ENCODE measurements around the gene LRRC28. TPM values are rescaled to one million over a fixed set of nuclear protein-coding genes. Genes with fewer than 3 reads are reported as not detected.
A peak's percentile ranks its signal among the peaks of the same experiment; 100 is the strongest.

Gene LRRC28
- total RNA-seq, 1 donor from 2014 or later: 13.6 TPM

DNA sequence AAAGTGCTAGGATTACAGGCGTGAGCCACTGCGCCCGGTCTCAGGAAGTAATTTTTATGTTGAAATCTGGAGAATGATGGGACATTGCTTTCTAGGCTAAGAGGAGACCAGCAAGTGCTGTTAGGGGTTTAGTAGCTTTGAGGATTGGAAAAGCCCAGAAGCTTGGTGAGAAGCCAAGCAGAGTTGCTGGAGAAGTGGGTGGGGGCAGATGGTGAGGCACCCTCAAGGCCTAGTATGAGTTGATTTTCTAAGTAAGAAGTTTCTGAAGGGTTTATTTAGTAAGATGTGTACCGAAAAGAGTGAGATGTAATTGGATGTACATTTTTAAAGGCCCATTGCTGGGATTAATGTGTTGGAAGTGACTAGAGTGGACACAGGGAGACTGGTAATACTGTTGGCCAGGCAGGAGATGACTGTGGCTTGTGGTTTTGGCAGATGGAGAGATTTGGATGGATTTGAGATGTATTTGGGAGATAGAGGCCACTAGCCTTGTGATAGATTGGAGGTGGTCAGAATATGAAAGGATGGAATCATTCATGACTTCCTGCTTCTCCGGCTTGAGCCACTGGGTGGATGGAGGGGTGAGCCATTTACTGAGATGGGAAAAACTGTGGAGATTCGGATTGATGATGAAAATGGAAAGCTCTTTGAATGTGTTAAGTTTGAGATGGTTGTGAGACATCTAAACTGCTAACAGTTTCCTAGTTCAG is 2.3 kb downstream of the LRRC28 start:
- H3K4me3 Mint-ChIP-seq: peak overlapping the region; percentile 48
- H3K36me3 Mint-ChIP-seq (ENCODE audit: low read depth): peaks cover 20% of the 10 kb centered on the region
- DNase-seq (ENCODE audit: low spot score): no peak
- no peaks in the 10 kb centered on the region for H3K27me3 Mint-ChIP-seq (ENCODE audit: insufficient read depth)
- H3K9me3 Mint-ChIP-seq: peaks cover 5% of the 10 kb centered on the region
- intact Hi-C loops (cut with micrococcal nuclease): loop anchor here (5.0 kb wide), 3 partner anchors 606 to 1291 kb away; partner anchors contain the start of genes ADAMTS17, ARRDC4 and IGF1R
- peak overlapping the region; percentile 78 for H3K27ac Mint-ChIP-seq
- H3K4me1 Mint-ChIP-seq (ENCODE audit: low read depth): peaks cover 31% of the 10 kb centered on the region

DNA sequence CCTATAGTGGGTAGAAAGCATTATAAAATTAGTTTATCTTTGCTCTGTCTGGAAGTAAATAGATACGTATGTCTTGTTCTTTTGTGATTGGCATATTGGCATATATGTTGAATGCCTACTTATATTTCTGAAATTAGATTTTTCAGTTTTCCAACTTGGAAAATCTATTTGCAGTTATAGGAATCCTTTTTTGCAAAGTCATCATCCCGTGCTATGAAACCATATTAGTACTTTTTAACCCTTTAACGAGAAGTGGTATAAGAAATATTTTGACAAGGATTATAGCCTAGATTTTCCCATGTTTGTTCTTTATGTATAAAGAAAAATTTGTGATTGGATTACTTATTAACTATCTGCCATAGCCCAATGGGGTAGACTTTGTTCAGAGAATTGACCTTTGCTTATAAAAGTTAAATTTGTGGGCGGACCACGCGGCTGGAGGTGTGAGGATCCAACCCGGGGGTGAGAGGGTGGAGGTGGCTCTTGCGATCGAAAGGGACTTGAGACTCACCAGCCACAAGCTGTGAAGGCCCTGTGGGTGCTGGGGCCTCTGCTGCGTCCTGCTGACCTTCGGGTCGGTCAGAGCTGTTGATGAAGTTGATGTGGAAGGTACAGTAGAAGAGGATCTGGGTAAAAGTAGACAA is 5.9 kb downstream of the LRRC28 start:
- Mint-ChIP-seq H3K36me3 (ENCODE audit: low read depth) (peaks cover 22% of the 10 kb centered on the region), H3K27me3 (ENCODE audit: insufficient read depth) (no peaks in the 10 kb centered on the region), H3K4me3 (no peak overlapping the region), H3K27ac (no peak overlapping the region), H3K9me3 (no peaks in the 10 kb centered on the region), H3K4me1 (ENCODE audit: low read depth) (peaks cover 17% of the 10 kb centered on the region)
- DNase-seq (ENCODE audit: low spot score): no peak
- intact Hi-C loops (cut with micrococcal nuclease): no loop called here

GRCh38 chr15:99264125-99264524 is 12.8 kb downstream of the LRRC28 start:
- Mint-ChIP-seq H3K4me1 (ENCODE audit: low read depth) (peaks cover 11% of the 10 kb centered on the region), H3K9me3 (no peaks in the 10 kb centered on the region), H3K36me3 (ENCODE audit: low read depth) (peaks cover 7% of the 10 kb centered on the region), H3K4me3 (no peak overlapping the region), H3K27me3 (ENCODE audit: insufficient read depth) (no peaks in the 10 kb centered on the region), H3K27ac (no peak overlapping the region)
- no peak for DNase-seq (ENCODE audit: low spot score)
- intact Hi-C loops (cut with micrococcal nuclease): no loop called here

DNA sequence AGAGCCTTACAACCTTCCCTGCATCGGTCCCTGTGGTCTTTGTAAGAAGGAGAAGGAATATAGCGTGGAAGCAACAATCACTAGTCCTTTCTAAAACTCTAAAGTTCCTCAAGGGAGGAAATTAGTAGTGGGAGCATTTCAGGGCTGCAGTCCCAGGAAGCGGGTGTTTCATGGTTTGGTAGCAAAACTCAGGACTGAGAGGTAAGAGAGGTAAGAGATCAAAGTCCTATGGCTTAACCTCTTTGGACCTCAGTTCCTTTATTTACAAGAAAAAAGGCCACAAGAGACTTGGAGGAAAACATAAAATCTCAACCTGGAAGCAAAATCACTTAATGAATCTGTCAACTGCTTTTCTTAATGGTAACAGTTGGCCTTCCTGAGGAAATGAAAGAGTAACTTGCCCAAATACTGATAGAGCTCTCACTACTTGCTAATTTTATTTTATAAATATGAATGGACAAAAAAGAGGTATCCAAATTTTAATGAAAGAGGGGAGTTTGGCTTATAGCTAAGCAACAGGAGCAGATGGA is 14.3 kb downstream of the LRRC28 start:
- Mint-ChIP-seq H3K4me3 (no peak overlapping the region), H3K36me3 (ENCODE audit: low read depth) (peaks cover 6% of the 10 kb centered on the region), H3K27ac (no peak overlapping the region), H3K9me3 (no peaks in the 10 kb centered on the region), H3K27me3 (ENCODE audit: insufficient read depth) (no peaks in the 10 kb centered on the region), H3K4me1 (ENCODE audit: low read depth) (peaks cover 11% of the 10 kb centered on the region)
- no peak for DNase-seq (ENCODE audit: low spot score)
- intact Hi-C loops (cut with micrococcal nuclease): no loop called here

GRCh38 chr15:99267957-99268356 is 16.7 kb downstream of the LRRC28 start:
- DNase-seq (ENCODE audit: low spot score): no peak
- Mint-ChIP-seq H3K27me3 (ENCODE audit: insufficient read depth) (no peaks in the 10 kb centered on the region), H3K4me3 (no peak overlapping the region), H3K9me3 (no peaks in the 10 kb centered on the region), H3K4me1 (ENCODE audit: low read depth) (peaks cover 11% of the 10 kb centered on the region), H3K36me3 (ENCODE audit: low read depth) (peaks cover 1% of the 10 kb centered on the region), H3K27ac (no peak overlapping the region)
- intact Hi-C loops (cut with micrococcal nuclease): no loop called here

GRCh38 chr15:99268431-99268830 is 17.1 kb downstream of the LRRC28 start:
- Mint-ChIP-seq H3K36me3 (ENCODE audit: low read depth) (peaks cover 1% of the 10 kb centered on the region), H3K27me3 (ENCODE audit: insufficient read depth) (no peaks in the 10 kb centered on the region), H3K9me3 (no peaks in the 10 kb centered on the region), H3K27ac (no peak overlapping the region), H3K4me1 (ENCODE audit: low read depth) (peaks cover 11% of the 10 kb centered on the region), H3K4me3 (no peak overlapping the region)
- intact Hi-C loops (cut with micrococcal nuclease): no loop called here
- DNase-seq (ENCODE audit: low spot score): no peak

DNA sequence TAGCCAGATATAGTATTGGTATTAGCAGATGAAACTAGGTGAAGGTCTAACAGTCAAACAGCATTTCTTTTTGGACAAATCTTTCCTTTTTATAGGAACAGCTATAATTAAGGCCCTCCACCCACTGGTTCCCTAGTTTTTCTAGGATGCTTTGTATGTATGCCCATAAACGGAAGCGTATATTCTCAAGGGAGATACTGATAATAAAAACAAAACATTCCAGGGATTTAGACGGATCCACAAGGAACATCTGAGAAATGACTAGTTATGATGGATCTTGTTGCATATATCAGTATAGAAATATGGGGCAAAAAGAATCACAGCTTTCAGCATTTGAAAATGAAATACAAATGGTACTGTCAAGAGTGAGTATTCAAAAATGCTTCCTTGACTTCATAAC is 22.5 kb downstream of the LRRC28 start:
- Mint-ChIP-seq H3K4me1 (ENCODE audit: low read depth) (peaks cover 16% of the 10 kb centered on the region), H3K27me3 (ENCODE audit: insufficient read depth) (no peaks in the 10 kb centered on the region), H3K9me3 (peaks cover 2% of the 10 kb centered on the region), H3K36me3 (ENCODE audit: low read depth) (peaks cover 1% of the 10 kb centered on the region), H3K27ac (no peak overlapping the region), H3K4me3 (no peak overlapping the region)
- no peak for DNase-seq (ENCODE audit: low spot score)
- intact Hi-C loops (cut with micrococcal nuclease): loop anchor here (1.0 to 10.0 kb wide), 5 partner anchors 294 to 1061 kb away; partner anchors contain the start of gene MEF2A

DNA sequence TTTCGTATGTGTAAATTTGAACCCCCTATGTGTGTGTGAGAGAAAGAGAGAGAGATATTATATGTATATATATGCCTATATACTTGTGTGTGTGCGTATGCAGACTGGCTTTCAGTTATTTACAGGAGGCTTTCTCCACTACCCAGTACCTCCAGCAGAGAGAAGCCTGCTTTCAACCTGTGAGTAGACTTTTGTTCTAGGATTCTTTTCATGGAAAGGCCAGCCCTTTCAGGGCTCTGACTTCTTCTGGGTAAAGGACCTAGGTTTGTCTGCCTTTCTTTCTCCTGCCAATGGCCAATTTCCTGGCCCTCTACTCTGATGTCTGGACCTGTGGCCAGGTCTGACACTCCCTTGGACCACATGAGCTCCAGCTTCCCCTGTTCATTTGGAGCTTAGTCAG is 23.8 kb downstream of the LRRC28 start:
- Mint-ChIP-seq H3K9me3 (peaks cover 7% of the 10 kb centered on the region), H3K27me3 (ENCODE audit: insufficient read depth) (no peaks in the 10 kb centered on the region), H3K4me3 (no peak overlapping the region), H3K4me1 (ENCODE audit: low read depth) (peaks cover 28% of the 10 kb centered on the region), H3K27ac (no peak overlapping the region), H3K36me3 (ENCODE audit: low read depth) (peaks cover 9% of the 10 kb centered on the region)
- intact Hi-C loops (cut with micrococcal nuclease): loop anchor here (10.0 kb wide), 1 partner anchor 1060 kb away; no protein-coding TSS in a partner anchor
- DNase-seq (ENCODE audit: low spot score): no peak

- intact Hi-C loops (cut with micrococcal nuclease): loop anchor here (10.0 kb wide), 1 partner anchor 1059 kb away; no protein-coding TSS in a partner anchor
- Mint-ChIP-seq H3K4me3 (no peak overlapping the region), H3K27ac (no peak overlapping the region), H3K27me3 (ENCODE audit: insufficient read depth) (no peaks in the 10 kb centered on the region), H3K9me3 (peaks cover 7% of the 10 kb centered on the region), H3K36me3 (ENCODE audit: low read depth) (peaks cover 11% of the 10 kb centered on the region), H3K4me1 (ENCODE audit: low read depth) (peaks cover 34% of the 10 kb centered on the region)
- DNase-seq (ENCODE audit: low spot score): no peak
These were observed 24.3 kb downstream of the LRRC28 start for GRCh38 chr15:99275525-99276128.

DNA sequence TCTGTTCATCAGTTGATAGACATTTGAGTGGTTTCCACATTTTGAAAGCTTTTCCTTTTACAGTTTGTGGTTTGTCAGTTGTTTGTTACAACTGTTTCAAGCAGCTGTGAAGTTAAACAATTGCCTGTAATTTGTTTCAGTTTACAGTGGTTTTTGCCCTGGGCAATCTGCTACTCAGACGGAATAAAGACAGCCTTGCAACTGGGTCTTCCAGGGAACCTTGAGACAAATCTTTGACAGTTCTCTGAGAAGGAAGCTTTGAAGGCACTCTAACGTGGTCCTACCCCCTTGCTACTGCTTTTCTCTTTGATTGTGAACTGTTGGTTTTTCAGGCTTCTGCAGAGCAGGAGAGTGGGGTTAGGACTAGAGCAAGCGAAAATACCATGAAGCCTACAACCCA is 28.0 kb downstream of the LRRC28 start:
- no peak overlapping the region for H3K4me3 Mint-ChIP-seq

DNA sequence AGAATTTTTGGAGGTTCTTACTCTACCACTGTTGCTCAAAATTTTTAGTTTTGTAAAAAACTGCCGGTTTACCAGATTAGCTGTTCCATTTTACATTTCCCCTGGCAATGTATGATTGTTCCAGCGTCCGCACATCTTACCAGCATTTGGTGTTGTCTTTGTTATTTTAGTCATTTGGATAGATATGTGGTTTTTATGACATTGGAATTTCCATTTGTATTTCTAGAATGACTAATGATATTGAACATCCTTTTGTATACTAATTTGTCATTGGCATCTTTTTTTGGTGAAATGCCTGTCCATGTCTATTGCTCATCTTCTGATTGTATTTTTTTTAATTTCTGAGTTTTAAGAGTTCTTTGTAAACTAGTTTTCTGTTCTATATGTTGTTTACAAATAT is 28.5 kb downstream of the LRRC28 start:
- DNase-seq (ENCODE audit: low spot score): no peak
- Mint-ChIP-seq H3K27me3 (ENCODE audit: insufficient read depth) (no peaks in the 10 kb centered on the region), H3K4me1 (ENCODE audit: low read depth) (peaks cover 67% of the 10 kb centered on the region), H3K4me3 (peak overlapping the region; percentile 43), H3K36me3 (ENCODE audit: low read depth) (peaks cover 17% of the 10 kb centered on the region), H3K27ac (peak overlapping the region; percentile 92), H3K9me3 (peaks cover 7% of the 10 kb centered on the region)
- intact Hi-C loops (cut with micrococcal nuclease): loop anchor here (1.0 to 10.0 kb wide), 7 partner anchors 29 to 1055 kb away; partner anchors contain the start of gene LRRC28

More for the DNA sequence above, 28.0 kb downstream of the LRRC28 start:
- H3K4me1 Mint-ChIP-seq (ENCODE audit: low read depth): peaks cover 62% of the 10 kb centered on the region
- peaks cover 7% of the 10 kb centered on the region for H3K9me3 Mint-ChIP-seq
- no peak for DNase-seq (ENCODE audit: low spot score)
- peaks cover 13% of the 10 kb centered on the region for H3K36me3 Mint-ChIP-seq (ENCODE audit: low read depth)
- H3K27me3 Mint-ChIP-seq (ENCODE audit: insufficient read depth): no peaks in the 10 kb centered on the region
- intact Hi-C loops (cut with micrococcal nuclease): loop anchor here (1.0 to 10.0 kb wide), 3 partner anchors 28 to 1056 kb away; partner anchors contain the start of gene LRRC28
- H3K27ac Mint-ChIP-seq: peak overlapping the region; percentile 92

- intact Hi-C loops (cut with micrococcal nuclease): no loop called here
- no peak overlapping the region for H3K4me3 Mint-ChIP-seq
- peaks cover 17% of the 10 kb centered on the region for H3K36me3 Mint-ChIP-seq (ENCODE audit: low read depth)
- H3K9me3 Mint-ChIP-seq: peaks cover 7% of the 10 kb centered on the region
- H3K27me3 Mint-ChIP-seq (ENCODE audit: insufficient read depth): no peaks in the 10 kb centered on the region
- peak overlapping the region; percentile 63 for H3K27ac Mint-ChIP-seq
- H3K4me1 Mint-ChIP-seq (ENCODE audit: low read depth): peaks cover 68% of the 10 kb centered on the region
- no peak for DNase-seq (ENCODE audit: low spot score)
These were observed 30.8 kb downstream of the LRRC28 start for GRCh38 chr15:99282121-99282520.

Data from activated T-helper 1 cell treated with anti-CD3 and anti-CD28 coated beads, Interleukin-12 subunit alpha, Interleukin-12 subunit beta, Interleukin-2, Interleukin-4 antibody, amounts not matched to agents 30 ng/mL and 10 ng/mL and 1 ng/mL, durations not matched to agents 14 hours and 24 hours and 36 hours (primary cell).